Esophagus squamous epithelium (tissue), 4 donors: Measurements from ENCODE around the gene ZYX.

Experiments
- CTCF ChIP-seq, 6 experiments: fragments of 450-650 bp in 4 of 6; fragments of 200-600 bp in 2 of 6; sonication (generic) in 2 of 6; IDR thresholded peaks; one replicate each; pipeline ENCODE4 v1.5.1; 2016 to 2019; ENCODE audit warnings: antibody characterized with exemption in 6 of 6, mild to moderate bottlenecking in 4 of 6, moderate library complexity in 4 of 6
- POLR2A ChIP-seq, 4 donors: fragments of 450-650 bp; IDR thresholded peaks; one replicate each; pipeline ENCODE4 v1.6.1; 2017; ENCODE audit warnings: antibody characterized with exemption in 4 of 4, mild to moderate bottlenecking in 4 of 4, moderate library complexity in 3 of 4

GRCh38 chr7:143354965-143355364, 26.2 kb upstream of the ZYX start:
- TF ChIP-seq CTCF (IDR thresholded peaks at IDR 0.05) (no peak), POLR2A (IDR thresholded peaks at IDR 0.05) (no peak)
